NCI-H345 treated with DMSO at 0.1 percent for 48 hours (cell line): ENCODE data around the gene DHX57.

ENCODE experiments used
- DNase-seq: peaks from one replicate; lab custom pipeline; 2025; ENCODE audit not compliant: unreplicated experiment; lab: John Stamatoyannopoulos, UW

The DHX57 gene

GRCh38 chr2:38751596-38752410, 123.9 kb downstream of the DHX57 start:
- no peak for DNase-seq

DNA sequence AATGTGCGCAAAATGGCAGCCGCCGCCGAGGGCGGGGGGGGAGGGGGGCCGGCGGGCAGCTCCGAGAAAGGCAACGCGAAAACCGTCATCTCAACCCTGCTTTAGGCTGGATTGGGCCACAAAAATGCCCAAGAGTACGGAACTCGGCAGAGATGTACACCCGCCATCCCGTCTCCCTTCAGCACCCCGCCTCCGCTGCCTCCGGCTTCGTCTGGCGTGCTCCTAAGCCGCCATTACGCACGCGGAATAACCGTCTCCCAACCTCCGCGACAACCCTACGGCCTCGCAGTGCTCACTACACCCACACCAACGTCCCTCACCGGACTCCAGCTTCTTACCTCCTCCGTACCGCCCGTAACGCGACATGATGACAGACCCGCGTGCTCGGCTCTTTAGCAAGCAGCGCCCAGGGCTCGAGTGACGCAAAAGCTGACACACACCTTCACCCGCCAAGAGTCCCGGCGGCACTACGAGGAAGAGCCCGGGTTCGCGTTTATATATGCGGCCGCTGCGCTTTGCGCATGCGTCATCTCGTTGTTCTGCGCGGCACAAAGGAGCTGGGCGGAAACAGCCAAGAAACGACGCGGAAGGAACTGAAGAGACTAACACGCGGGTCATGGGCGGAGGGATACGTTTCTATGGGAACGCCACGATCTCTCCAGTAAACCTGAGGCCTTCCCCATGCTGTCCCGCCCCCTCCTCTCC, 124.7 kb downstream of the DHX57 start, which contains the start of gene SRSF7:
TSS of gene SRSF7 (minus strand) at position 471 of the 705 bp plus-strand sequence. CDS start at position 366, 105 bp downstream.
- DNase-seq, result peak; percentile 94

DNA sequence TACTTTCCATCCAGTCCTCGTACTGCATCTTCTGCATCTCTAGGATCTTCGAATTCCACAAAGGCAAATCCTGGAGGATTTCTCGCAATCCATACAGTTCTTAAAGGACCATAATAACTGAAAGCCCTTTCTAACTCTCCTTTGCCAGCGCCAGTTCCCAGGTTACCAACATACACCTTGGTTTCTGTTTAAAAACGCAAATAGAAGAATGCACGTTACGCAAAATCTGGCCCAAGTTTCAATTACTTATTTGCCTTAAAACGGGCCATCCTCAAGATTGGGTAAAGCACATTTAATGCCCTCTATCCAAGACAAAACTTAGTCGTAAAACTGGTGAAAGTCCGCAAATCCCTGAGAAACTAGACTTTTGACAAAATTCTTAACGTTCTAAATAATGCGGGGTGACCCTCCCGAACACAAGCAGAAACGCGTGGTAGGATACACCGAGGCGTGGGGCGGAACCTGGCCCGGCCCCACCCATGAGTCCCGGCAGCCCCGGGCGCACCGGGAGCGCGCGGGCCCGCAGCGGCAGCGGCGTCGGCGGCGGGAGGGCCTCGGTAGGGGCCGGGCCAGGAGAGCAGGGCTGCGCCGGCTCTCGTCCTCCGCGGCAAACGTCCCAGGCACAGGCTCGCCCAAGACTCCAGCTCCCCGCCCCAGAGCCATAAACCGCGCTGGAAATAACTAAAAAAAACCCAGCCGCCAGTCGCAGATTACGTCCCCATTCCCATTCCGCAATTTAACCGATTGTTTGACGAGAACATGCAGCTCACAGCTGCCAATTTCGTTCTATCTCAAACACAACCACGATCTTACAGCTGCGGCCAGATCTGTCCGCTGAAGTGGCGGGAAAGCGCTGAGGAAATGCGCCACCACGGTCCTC, 125.5 kb downstream of the DHX57 start:
- peak; percentile 14 for DNase-seq

- DNase-seq, result no peak
Measured at GRCh38 chr2:38748943-38749804, 126.6 kb downstream of the DHX57 start.

- no peak for DNase-seq
Measured at GRCh38 chr2:38748391-38748790, 127.3 kb downstream of the DHX57 start.

- no peak for DNase-seq
Measured at GRCh38 chr2:38747819-38748218, 127.9 kb downstream of the DHX57 start.
